NCI-H2029 (cell line): ENCODE measurements around the gene SLC5A9.
"Not testable (repeated sequence)": the region's sequence is repeated elsewhere in the genome, so short reads cannot be mapped to it uniquely, and the experiment has no call there.

ENCODE experiments used
- DNase-seq: peaks from one replicate; lab custom pipeline; 2025; lab: John Stamatoyannopoulos, UW

SLC5A9 gene

GRCh38 chr1:48222501-48223242, at the start of gene SLC5A9:
Gene SLC5A9, plus strand, starts transcription at chr1:48222716. Its CDS starts 21 bp downstream, at chr1:48222737.
- no peak for DNase-seq

- no peak for DNase-seq
Measured at GRCh38 chr1:48175116-48175515, 47.4 kb upstream of the SLC5A9 start.

GRCh38 chr1:48177257-48177656, 45.3 kb upstream of the SLC5A9 start:
- no peak for DNase-seq

GRCh38 chr1:48181669-48182367, 40.7 kb upstream of the SLC5A9 start:
- DNase-seq: no peak

- DNase-seq: peak; percentile 61
Measured at GRCh38 chr1:48182439-48182838, 40.1 kb upstream of the SLC5A9 start.

- no peak for DNase-seq
Measured at GRCh38 chr1:48186306-48186839, 36.1 kb upstream of the SLC5A9 start.

- no peak for DNase-seq
Measured at GRCh38 chr1:48187969-48188563, 34.5 kb upstream of the SLC5A9 start.

- no peak for DNase-seq
Measured at GRCh38 chr1:48190881-48191280, 31.6 kb upstream of the SLC5A9 start.

GRCh38 chr1:48194801-48195200, 27.7 kb upstream of the SLC5A9 start:
- DNase-seq: no peak

- DNase-seq: no peak
Measured at GRCh38 chr1:48196237-48196636, 26.3 kb upstream of the SLC5A9 start.

- no peak for DNase-seq
Measured at GRCh38 chr1:48198970-48199369, 23.5 kb upstream of the SLC5A9 start.

GRCh38 chr1:48200166-48200900, 22.2 kb upstream of the SLC5A9 start:
- no peak for DNase-seq

GRCh38 chr1:48202030-48202752, 20.3 kb upstream of the SLC5A9 start:
- peak; percentile 77 for DNase-seq

GRCh38 chr1:48203287-48203900, 19.1 kb upstream of the SLC5A9 start:
- peak; percentile 63 for DNase-seq

GRCh38 chr1:48205522-48205921, 17.0 kb upstream of the SLC5A9 start:
- DNase-seq: no peak

GRCh38 chr1:48206371-48206770, 16.1 kb upstream of the SLC5A9 start:
- DNase-seq: peak; percentile 73

GRCh38 chr1:48207131-48207530, 15.4 kb upstream of the SLC5A9 start:
- no peak for DNase-seq

- no peak for DNase-seq
Measured at GRCh38 chr1:48207536-48208075, 14.9 kb upstream of the SLC5A9 start.

GRCh38 chr1:48208251-48208650, 14.3 kb upstream of the SLC5A9 start:
- no peak for DNase-seq

- no peak for DNase-seq
Measured at GRCh38 chr1:48208652-48209051, 13.9 kb upstream of the SLC5A9 start.

- DNase-seq: not testable (repeated sequence)
Measured at GRCh38 chr1:48213462-48213861, 9.1 kb upstream of the SLC5A9 start.
